HepG2 (cell line): ENCODE data around the gene AFG1L. TPM values are rescaled to one million over a fixed set of nuclear protein-coding genes. Genes with fewer than 3 reads are reported as not detected.

ENCODE experiments used
- ELF3 ChIP-seq: IDR thresholded peaks from 2 replicates; pipeline ENCODE4 v1.6.1; 2016; ENCODE audit warnings: missing genetic modification reagents, missing compliant biosample characterization
- HDAC1 ChIP-seq: sonication (generic); formaldehyde crosslinking; IDR thresholded peaks from 2 replicates; pipeline ENCODE4 v1.5.1; 2020; ENCODE audit warnings: mild to moderate bottlenecking, missing genetic modification reagents
- HNRNPK ChIP-seq: fragments of 200-400 bp; formaldehyde crosslinking; IDR thresholded peaks from 2 replicates; pipeline ENCODE4 v1.6.1; 2018; ENCODE audit warnings: low read length, low read depth, moderate library complexity, mild to moderate bottlenecking; ENCODE audit not compliant: poor library complexity, severe bottlenecking
- MAZ ChIP-seq, 2 experiments: sonication (generic) in 1 of 2; formaldehyde crosslinking in 1 of 2; IDR thresholded peaks; 2 replicates each; pipeline versions ENCODE4 v1.5.0 to v1.6.1; 2012 to 2020; ENCODE audit warnings: low read depth in 2 of 2, mild to moderate bottlenecking in 2 of 2, borderline replicate concordance in 1 of 2, improper control_type of control experiment in 1 of 2, low read length in 1 of 2, missing genetic modification reagents in 1 of 2, moderate library complexity in 1 of 2
- RBM39 ChIP-seq: fragments of 200-400 bp; formaldehyde crosslinking; IDR thresholded peaks from one replicate; pipeline ENCODE4 v1.6.1; 2018; ENCODE audit warnings: antibody characterized with exemption, mild to moderate bottlenecking, low read depth, low read length; ENCODE audit not compliant: poor library complexity, severe bottlenecking
- ZHX1 ChIP-seq: sonication (generic); formaldehyde crosslinking; IDR thresholded peaks from 2 replicates; pipeline ENCODE4 v1.8.1; 2022; ENCODE audit warnings: low read depth, mild to moderate bottlenecking, missing genetic modification reagents
- ZMAT5 ChIP-seq: sonication (generic); formaldehyde crosslinking; IDR thresholded peaks from 2 replicates; pipeline ENCODE4 v1.5.0; 2020; ENCODE audit warnings: mild to moderate bottlenecking, low read depth, missing genetic modification reagents, borderline replicate concordance
- ZNF33B ChIP-seq: sonication (generic); formaldehyde crosslinking; IDR thresholded peaks from 2 replicates; pipeline ENCODE4 v1.5.1; 2020; ENCODE audit warnings: mild to moderate bottlenecking, missing genetic modification reagents
- ZNF432 ChIP-seq: sonication (generic); formaldehyde crosslinking; IDR thresholded peaks from 2 replicates; pipeline ENCODE4 v1.5.0; 2020; ENCODE audit warnings: missing genetic modification reagents, mild to moderate bottlenecking, borderline replicate concordance
- ZNF543 ChIP-seq: sonication (generic); formaldehyde crosslinking; IDR thresholded peaks from 2 replicates; pipeline ENCODE4 v1.4.0; 2020; ENCODE audit warnings: mild to moderate bottlenecking, missing genetic modification reagents
- polyA plus RNA-seq, 8 experiments: library from polyadenylated mRNA; depleted of rRNA in 3 of 8; stranded (reverse) in 7 of 8; unstranded in 1 of 8; fragments of >200 nt; fragmentation: Illumina TruSeq in 4 of 8; extraction: Trizol in 4 of 8; gene quantifications; 2 replicates each; pipeline versions ENCODE4 v1.2.1 to v1.2.3, GENCODE V29; 2011 to 2016; ENCODE audit warnings: low read depth in 4 of 8, missing spikeins in 1 of 8, mixed read lengths in 1 of 8; ENCODE audit not compliant: insufficient read depth in 1 of 8
- total RNA-seq, 5 experiments: library from RNA; depleted of rRNA; stranded (reverse); fragments of >200 nt; fragmentation: Illumina TruSeq; extraction: Trizol; gene quantifications; 2 replicates each; pipeline ENCODE4 v1.2.3, GENCODE V29; 2016; ENCODE audit warnings: low read depth in 1 of 5
- TF ChIP-seq, protein P1 (sequence below): sonication (generic); formaldehyde crosslinking; IDR thresholded peaks from 2 replicates; pipeline ENCODE4 v1.5.1; 2020; ENCODE audit warnings: missing genetic modification reagents, mild to moderate bottlenecking, borderline replicate concordance
- TF ChIP-seq, protein P2 (sequence below): sonication (generic); formaldehyde crosslinking; IDR thresholded peaks from 2 replicates; pipeline ENCODE4 v1.4.0; 2020; ENCODE audit warnings: missing genetic modification reagents, borderline replicate concordance
- TF ChIP-seq, protein P3 (sequence below): sonication (generic); formaldehyde crosslinking; IDR thresholded peaks from 2 replicates; pipeline ENCODE4 v1.4.0; 2020; ENCODE audit warnings: mild to moderate bottlenecking, missing genetic modification reagents

Gene AFG1L
- total and polyA plus RNA-seq, 2 of the 13 experiments (the other 11 are each of a cell fraction or from before 2014, with no cell fraction given), result 3.1 to 14.0 TPM

DNA sequence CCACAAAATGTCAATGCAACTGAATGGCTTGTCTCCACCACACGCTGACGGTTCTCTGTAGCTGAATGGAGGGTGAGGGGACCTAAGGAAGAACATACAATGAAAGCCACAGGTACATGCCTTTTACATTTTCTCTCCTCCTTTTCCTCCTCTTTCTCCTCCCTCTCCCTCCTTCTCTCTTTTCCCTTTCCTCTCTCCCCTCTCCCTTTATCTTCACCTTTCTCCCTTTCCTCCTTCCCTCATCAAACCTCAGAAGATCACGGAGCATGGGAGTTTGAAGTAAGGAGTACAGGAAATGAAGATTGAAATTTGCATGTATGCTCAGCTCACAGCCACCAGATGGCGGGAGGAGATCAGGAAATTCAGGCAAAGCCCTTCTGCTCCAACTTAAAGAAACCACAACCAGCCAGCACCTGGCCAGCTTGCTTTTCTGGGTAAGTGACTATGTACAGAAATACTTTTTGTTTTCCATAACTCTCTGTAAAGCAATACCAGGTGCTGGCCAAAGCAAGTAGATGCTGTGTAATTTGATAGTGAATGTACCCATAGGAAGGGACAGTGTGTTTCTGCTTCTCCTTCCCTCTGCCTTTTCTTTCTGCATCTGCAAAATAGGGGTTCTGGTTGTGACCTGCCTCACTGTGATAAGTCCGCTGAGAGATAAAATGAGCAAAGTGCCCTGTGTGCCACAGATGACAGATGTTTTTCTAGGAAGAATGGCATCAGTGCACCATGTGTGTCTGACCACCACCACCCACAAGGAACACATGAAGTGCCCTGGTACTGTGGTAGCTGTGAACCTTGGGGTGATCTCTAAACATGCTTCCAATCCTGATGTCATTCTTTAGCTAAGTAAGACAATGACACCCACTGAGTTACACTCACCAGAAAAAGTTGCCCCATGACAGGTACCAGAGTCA is 247.2 kb downstream of the AFG1L start (continued):
- TF ChIP-seq, protein P1, sequence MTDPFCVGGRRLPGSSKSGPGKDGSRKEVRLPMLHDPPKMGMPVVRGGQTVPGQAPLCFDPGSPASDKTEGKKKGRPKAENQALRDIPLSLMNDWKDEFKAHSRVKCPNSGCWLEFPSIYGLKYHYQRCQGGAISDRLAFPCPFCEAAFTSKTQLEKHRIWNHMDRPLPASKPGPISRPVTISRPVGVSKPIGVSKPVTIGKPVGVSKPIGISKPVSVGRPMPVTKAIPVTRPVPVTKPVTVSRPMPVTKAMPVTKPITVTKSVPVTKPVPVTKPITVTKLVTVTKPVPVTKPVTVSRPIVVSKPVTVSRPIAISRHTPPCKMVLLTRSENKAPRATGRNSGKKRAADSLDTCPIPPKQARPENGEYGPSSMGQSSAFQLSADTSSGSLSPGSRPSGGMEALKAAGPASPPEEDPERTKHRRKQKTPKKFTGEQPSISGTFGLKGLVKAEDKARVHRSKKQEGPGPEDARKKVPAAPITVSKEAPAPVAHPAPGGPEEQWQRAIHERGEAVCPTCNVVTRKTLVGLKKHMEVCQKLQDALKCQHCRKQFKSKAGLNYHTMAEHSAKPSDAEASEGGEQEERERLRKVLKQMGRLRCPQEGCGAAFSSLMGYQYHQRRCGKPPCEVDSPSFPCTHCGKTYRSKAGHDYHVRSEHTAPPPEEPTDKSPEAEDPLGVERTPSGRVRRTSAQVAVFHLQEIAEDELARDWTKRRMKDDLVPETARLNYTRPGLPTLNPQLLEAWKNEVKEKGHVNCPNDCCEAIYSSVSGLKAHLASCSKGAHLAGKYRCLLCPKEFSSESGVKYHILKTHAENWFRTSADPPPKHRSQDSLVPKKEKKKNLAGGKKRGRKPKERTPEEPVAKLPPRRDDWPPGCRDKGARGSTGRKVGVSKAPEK (CRISPR knock-in tag), result peak; percentile 89; the same call in 1 of the 2 replicates
- TF ChIP-seq ZNF432 (CRISPR knock-in tag) (no peak), ZNF33B (CRISPR knock-in tag) (no peak), ZHX1 (CRISPR knock-in tag) (no peak), ELF3 (CRISPR knock-in tag) (peak; percentile 49; the same call in 1 of the 2 replicates), HNRNPK (no peak), MAZ (IDR thresholded peaks at IDR 0.05; ENCODE audit: borderline replicate concordance, low read depth, low read length) (no peak), MAZ (CRISPR knock-in tag; IDR thresholded peaks at IDR 0.05; ENCODE audit: low read depth) (no peak), ZNF543 (CRISPR knock-in tag) (no peak), ZMAT5 (CRISPR knock-in tag) (no peak), RBM39 (no peak), HDAC1 (CRISPR knock-in tag) (no peak)
- TF ChIP-seq, protein P2, sequence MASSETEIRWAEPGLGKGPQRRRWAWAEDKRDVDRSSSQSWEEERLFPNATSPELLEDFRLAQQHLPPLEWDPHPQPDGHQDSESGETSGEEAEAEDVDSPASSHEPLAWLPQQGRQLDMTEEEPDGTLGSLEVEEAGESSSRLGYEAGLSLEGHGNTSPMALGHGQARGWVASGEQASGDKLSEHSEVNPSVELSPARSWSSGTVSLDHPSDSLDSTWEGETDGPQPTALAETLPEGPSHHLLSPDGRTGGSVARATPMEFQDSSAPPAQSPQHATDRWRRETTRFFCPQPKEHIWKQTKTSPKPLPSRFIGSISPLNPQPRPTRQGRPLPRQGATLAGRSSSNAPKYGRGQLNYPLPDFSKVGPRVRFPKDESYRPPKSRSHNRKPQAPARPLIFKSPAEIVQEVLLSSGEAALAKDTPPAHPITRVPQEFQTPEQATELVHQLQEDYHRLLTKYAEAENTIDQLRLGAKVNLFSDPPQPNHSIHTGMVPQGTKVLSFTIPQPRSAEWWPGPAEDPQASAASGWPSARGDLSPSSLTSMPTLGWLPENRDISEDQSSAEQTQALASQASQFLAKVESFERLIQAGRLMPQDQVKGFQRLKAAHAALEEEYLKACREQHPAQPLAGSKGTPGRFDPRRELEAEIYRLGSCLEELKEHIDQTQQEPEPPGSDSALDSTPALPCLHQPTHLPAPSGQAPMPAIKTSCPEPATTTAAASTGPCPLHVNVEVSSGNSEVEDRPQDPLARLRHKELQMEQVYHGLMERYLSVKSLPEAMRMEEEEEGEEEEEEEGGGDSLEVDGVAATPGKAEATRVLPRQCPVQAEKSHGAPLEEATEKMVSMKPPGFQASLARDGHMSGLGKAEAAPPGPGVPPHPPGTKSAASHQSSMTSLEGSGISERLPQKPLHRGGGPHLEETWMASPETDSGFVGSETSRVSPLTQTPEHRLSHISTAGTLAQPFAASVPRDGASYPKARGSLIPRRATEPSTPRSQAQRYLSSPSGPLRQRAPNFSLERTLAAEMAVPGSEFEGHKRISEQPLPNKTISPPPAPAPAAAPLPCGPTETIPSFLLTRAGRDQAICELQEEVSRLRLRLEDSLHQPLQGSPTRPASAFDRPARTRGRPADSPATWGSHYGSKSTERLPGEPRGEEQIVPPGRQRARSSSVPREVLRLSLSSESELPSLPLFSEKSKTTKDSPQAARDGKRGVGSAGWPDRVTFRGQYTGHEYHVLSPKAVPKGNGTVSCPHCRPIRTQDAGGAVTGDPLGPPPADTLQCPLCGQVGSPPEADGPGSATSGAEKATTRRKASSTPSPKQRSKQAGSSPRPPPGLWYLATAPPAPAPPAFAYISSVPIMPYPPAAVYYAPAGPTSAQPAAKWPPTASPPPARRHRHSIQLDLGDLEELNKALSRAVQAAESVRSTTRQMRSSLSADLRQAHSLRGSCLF (CRISPR knock-in tag), result no peak
- TF ChIP-seq, protein P3, sequence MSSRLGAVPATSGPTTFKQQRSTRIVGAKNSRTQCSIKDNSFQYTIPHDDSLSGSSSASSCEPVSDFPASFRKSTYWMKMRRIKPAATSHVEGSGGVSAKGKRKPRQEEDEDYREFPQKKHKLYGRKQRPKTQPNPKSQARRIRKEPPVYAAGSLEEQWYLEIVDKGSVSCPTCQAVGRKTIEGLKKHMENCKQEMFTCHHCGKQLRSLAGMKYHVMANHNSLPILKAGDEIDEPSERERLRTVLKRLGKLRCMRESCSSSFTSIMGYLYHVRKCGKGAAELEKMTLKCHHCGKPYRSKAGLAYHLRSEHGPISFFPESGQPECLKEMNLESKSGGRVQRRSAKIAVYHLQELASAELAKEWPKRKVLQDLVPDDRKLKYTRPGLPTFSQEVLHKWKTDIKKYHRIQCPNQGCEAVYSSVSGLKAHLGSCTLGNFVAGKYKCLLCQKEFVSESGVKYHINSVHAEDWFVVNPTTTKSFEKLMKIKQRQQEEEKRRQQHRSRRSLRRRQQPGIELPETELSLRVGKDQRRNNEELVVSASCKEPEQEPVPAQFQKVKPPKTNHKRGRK (CRISPR knock-in tag), result peak; percentile 98
